GM19351 (cell line): Measurements from ENCODE around the gene SORL1.
"Not testable (repeated sequence)": the region's sequence is repeated elsewhere in the genome, so short reads cannot be mapped to it uniquely, and the experiment has no call there.

Source experiments
- ATAC-seq: cut with Tn5 transposase; IDR thresholded peaks from one replicate; pipeline ENCODE4 v1.9.1; 2021; ENCODE audit warnings: mild to moderate bottlenecking, moderate library complexity; ENCODE audit not compliant: unreplicated experiment

Gene SORL1

GRCh38 chr11:121497176-121497998, 45.3 kb downstream of the SORL1 start:
- no peak for ATAC-seq

- ATAC-seq = no peak
These were observed 47.3 kb downstream of the SORL1 start for GRCh38 chr11:121499405-121499804.

GRCh38 chr11:121500275-121500674, 48.2 kb downstream of the SORL1 start:
- no peak for ATAC-seq

- no peak for ATAC-seq
These were observed 48.6 kb downstream of the SORL1 start for GRCh38 chr11:121500717-121501116.

- no peak for ATAC-seq
These were observed 50.9 kb downstream of the SORL1 start for GRCh38 chr11:121503051-121503450.

- ATAC-seq = not testable (repeated sequence)
These were observed 54.1 kb downstream of the SORL1 start for GRCh38 chr11:121506237-121506636.

- ATAC-seq = no peak
These were observed 56.3 kb downstream of the SORL1 start for GRCh38 chr11:121508449-121508848.

GRCh38 chr11:121510438-121510837, 58.3 kb downstream of the SORL1 start:
- no peak for ATAC-seq

GRCh38 chr11:121512468-121513465, 60.7 kb downstream of the SORL1 start:
- no peak for ATAC-seq

- no peak for ATAC-seq
These were observed 61.7 kb downstream of the SORL1 start for GRCh38 chr11:121513807-121514206.

- no peak for ATAC-seq
These were observed 62.6 kb downstream of the SORL1 start for GRCh38 chr11:121514432-121515334.

- no peak for ATAC-seq
These were observed 63.2 kb downstream of the SORL1 start for GRCh38 chr11:121515335-121515671.

- ATAC-seq = no peak
These were observed 65.9 kb downstream of the SORL1 start for GRCh38 chr11:121517996-121518395.

- no peak for ATAC-seq
These were observed 68.4 kb downstream of the SORL1 start for GRCh38 chr11:121520243-121521144.

- ATAC-seq = no peak
These were observed 69.3 kb downstream of the SORL1 start for GRCh38 chr11:121521145-121522042.

GRCh38 chr11:121522043-121522941, 70.2 kb downstream of the SORL1 start:
- ATAC-seq = no peak

- ATAC-seq = no peak
These were observed 71.6 kb downstream of the SORL1 start for GRCh38 chr11:121523581-121524232.
